PC-3 (cell line): ENCODE results near the gene ESRRG.

ENCODE experiments used
- CTCF ChIP-seq: fragments of 300-600 bp; sonication (generic); conservative IDR thresholded peaks from 2 replicates; pipeline ENCODE4 v1.5.1; 2017; ENCODE audit warnings: antibody characterized with exemption, low read depth, mild to moderate bottlenecking, low read length
- EZH2 ChIP-seq: fragments of 300-600 bp; sonication (generic); IDR thresholded peaks from one replicate; pipeline ENCODE4 v1.6.1; 2017; ENCODE audit warnings: antibody characterized with exemption, mild to moderate bottlenecking, low read length; ENCODE audit not compliant: unreplicated experiment

DNA sequence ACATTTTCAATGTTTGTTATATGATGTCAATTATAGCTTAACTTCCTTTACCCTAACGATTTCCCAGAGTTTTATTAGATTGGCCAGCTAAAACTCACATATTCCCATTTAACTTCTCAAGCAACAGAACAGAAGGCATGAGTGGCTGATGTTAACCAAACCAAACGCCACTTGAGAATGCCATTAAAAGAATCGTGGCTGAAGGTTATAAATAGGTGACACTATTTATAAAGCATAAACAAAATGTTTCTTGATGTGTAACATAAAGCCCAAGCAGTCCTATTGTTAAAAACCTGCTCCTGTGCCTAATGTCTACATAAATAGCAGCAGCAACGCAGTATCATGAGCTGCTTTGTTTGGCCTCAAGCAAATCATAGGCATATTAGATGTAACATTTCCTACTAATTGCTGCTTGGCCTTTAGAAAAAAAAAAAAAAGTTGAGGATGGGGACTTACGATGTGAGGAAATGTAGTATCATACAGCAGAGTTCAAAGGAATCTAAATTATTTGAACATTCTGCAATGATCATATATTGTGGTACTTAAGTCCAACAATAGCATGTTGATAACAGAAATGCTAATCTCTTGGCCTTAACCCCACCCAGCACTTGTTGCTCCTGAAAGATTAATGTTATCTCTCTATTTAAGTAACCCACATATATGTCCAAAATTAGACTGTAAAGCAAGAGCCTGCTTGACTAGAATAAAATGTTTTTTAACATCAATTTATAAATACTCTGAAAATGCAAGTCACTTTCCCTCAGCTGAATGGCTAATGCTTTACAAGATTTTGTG, 106.0 kb downstream of the ESRRG start:
- no peak for TF ChIP-seq CTCF
- TF ChIP-seq EZH2: no peak
